HG03432 (cell line): ENCODE measurements around the gene CBLB.

Experiments used
- ATAC-seq: cut with Tn5 transposase; IDR thresholded peaks from one replicate; pipeline ENCODE4 v1.9.1; 2021; ENCODE audit warnings: mild to moderate bottlenecking, moderate library complexity; ENCODE audit not compliant: unreplicated experiment

CBLB gene

DNA sequence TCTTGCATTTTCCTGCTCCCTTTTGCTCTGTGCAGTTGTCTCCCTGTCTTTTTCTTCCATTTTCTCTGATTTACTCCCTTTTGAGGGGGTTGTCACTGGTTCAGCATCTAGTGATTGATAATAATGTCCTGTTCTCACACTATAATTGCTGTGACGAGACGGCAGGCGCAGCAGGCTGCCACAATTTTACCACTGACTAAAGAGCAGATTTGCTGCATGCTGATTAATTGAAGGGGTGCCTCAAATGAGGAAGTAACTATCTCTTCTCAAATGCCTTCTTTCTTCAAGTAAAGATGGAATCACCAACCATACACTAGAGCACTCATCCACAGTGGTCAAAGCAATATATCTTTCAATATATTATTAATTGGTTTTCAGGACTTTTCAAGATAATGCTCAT, 219.3 kb downstream of the CBLB start:
- ATAC-seq, result no peak

DNA sequence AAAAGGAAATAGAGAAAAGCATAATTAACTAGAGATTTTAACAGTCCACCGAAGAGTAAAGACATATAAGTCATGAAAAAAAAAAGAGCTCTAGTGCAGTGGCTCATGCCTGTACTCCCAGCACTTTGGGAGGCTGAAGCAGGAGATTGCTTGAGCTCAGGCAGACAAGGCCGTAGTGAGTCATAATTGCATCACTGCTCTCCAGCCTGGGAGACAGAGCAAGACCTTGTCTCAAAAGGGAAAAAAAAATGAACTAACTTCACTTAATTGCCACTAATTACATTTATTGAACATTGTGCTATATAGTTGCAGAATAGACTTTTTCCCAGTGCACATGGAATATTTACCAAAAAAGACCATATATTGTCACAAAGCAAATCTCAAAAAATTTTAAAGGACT, 221.8 kb downstream of the CBLB start:
- ATAC-seq, result no peak

DNA sequence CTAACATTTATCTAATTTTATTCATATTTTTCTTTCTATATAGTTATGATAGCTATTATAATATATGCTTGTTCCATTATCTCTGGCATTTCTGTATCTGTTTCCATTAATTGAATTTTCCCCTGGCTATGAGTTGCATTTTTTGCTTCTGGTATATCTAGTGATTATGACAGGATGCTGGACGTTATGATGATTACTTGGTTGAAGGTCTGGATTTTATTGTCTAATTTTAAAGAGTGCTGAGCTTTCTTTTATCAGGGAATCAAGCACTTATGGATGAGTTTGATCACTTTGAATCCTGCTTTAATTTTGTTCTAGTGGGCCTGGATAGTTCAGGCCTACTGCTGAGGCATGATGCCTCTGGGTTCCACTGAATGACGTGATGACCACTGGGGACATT, 229.7 kb downstream of the CBLB start:
- no peak for ATAC-seq

DNA sequence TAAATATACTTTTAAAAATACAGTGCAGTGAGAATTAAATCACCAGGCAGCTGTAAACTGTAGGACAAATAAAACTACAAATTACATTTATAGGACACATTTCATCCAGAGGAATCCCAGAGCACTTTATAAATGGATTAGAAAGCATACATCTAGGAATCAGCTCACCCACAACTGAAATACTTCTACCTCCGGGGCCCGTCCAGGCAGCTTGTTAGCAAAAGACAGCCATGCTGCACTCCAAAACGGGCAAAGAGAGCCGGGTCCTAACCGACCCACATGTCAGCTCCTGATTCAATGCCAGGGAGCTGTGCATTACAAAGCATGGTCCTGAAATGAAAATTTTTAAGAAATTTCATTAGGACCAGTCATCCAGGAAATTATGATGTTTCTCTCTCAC, 234.1 kb downstream of the CBLB start:
- no peak for ATAC-seq

DNA sequence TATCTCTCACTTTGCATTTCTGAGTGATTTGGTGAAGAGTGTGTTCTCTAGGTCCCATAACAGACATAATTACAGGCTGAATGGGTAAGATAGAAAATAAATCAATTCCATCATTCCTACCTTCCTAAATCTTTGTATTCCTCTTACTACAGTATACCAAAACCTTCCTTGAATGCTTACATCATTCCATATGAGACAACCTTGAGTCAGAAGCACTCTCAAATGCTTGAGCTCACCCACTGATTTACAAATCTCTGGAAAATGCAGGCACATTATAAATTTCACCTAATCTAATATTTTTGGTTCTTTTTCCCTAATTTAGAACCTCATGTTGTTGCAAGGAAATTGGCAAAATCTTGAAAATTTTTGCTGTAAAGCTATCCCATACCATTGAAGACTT, 239.1 kb downstream of the CBLB start:
- ATAC-seq, result no peak

DNA sequence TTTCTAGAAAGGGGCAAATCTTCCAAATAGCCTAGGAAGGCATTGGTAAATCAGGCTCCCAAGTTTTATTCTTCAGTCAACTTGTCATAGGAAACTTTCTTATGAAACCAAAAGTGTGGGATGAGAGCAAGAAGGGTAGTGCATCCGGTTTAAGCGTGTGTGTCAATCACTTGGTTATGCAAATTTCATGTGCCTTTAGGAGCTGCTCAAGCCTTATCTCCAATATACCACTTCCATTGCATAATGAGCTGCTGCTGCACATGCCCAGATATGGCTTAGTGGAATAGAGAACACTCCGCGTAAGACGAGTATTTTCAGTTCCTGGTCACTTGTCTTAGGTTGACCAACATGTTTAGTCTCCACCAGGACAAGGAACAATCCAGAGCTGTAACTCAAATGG, 242.1 kb downstream of the CBLB start:
- no peak for ATAC-seq

DNA sequence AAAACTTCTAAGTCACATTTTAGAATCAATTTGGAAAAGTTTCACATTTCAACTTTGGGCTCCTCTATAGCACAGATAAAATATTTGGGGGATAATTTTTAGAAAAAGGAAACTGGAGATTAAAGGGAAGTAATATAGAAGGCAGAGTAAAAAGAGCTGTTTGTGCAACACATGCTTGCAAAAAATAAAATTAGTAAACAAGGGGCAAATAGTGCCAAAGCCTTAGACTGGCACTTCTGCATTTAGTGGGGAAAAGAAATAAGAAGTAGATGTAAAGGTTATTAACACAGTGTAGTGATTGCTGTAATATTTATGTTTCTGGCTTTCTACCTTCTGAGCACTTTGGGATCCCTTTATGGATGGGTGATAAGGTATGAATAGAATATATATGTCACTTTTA, 246.6 kb downstream of the CBLB start:
- ATAC-seq, result no peak

DNA sequence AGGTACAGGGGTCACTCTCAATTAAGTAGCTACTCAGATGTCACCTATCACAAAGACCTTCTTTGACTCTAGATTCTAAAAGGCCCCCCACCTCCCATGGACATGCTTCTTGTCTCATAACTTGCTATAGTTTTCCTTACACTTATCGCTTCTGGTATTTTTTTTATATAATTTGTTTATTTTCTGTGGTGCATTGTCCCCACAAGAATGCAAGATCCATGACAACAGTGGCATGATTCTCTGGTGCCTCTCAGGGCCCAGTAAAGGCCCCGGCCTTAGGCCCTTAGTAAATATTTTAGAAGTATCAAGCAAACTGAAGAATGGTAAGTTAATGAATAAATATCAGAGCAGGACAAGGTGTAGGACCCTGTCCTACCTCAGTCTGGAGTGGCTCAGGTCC, 248.6 kb downstream of the CBLB start:
- ATAC-seq, result no peak

DNA sequence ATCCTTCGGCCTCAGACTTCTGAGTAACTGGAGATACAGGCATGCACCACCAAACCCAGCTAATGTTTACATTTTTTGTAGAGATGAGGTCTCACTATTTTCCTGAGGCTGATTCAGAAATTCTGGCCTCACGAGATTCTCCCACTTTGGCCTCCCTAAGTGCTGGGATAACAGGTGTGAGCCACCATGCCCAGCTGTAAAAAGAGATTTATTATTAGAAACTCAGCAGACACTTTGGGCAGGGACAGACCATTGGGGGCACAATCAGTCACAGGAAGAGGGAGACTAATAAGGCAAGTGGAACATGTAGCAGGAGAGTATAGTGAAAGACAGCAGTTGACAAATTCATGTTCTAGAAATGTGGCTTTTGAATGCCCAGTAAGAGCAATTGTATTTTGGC, 249.2 kb downstream of the CBLB start:
- no peak for ATAC-seq

DNA sequence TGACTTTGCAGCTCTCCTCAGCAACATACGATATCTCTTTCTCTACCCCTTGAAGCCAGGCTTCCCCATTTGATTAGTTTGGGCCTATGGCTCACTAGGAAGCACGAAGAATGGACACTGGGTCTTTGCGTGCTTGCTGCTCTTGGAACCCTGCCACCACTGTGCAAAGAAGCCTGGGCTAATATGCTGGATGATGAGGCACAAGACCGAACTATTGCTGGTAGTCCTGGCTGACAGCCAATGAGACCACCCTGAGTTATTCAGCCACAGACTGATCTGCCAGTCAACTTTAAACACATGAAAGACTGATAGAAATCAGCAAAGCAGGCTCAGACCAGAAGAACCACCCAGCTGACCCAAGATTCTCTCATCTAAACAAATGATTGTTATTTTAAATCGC, 250.3 kb downstream of the CBLB start:
- no peak for ATAC-seq

DNA sequence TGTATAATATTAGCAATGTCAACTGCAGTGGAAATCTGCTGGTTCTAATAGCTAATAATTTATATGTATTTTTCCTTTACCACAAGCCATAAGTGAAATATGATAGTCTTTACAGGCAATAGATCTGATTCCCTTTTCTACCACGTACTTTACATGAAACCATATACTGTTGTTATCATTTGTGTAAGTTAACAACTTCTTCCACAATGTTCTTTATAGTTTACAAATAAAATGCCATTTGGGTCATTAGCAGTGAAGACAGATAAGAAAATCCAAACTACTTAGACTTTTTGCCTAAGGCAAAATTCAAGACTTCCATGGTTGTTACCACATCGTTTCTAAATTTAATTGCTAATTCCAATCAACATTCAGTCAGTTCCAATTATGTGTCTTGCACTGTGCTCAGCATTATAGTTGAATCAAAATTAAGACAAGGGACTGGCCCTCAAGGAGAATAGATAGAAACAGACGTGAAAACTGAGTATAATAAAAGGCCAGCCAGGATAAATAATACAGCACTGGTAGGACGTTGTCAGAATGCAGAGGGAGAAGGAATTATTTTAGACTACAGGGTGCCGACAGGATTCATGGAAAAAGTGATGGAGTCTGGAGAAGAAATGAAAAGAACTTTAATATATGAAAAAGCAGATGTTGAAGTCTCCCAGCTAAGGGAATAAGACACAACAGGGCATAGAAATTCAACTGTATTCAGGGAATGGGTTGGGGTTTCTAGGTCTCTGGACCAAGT, 252.3 kb downstream of the CBLB start:
- ATAC-seq, result no peak

DNA sequence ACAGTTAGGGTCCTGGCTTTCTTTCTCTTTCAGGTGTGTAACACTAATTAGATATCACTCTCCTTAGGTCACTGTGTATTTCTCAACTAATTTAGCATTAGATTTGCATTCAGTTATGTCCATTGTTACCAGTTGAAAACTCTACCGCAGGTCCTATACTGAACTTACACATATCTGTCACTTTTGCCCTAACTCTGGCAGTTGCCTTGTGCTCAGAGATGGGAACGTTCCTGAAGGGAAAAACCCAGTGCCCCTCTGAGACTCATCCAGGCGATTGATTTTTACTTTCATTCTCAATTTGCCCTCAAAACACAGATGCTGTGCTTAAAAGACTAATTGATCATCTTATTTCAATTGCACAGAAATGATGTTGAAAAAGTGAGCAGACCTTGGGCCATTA, 253.0 kb downstream of the CBLB start:
- peak; percentile 66 for ATAC-seq

DNA sequence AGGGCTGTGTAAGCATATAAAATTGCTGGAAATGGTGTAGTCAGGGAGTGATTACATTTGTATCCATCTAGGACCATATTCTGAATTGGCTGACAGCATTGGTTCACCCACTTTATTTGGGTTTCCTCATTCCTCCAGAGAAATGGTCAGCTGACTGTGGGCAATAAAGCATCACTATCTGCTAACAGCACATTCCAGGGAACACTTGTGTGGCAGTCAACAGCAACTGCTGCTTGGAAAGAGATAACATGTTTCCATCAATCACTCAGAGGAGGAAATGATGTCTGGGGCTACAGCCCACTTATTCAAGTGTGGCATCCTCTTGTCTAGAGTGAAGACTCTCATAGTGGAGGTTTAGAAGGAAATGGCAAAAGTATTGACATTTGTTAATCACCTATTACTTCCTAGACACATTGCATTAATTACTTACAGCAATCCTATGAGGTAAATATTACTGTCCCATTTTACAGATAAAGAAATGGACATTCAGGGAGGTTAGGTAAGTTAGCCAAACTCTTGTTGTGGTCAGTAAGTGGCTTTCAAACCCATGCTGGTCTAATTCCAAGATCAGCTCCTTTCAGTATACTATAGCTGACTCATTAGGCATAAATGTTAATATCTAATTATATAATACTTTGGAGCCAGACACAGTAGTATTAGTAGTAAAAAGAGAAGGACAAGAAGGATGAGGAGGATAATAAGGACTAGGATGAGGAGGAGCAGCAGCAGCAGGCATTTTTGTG, 254.4 kb downstream of the CBLB start:
- ATAC-seq, result no peak

DNA sequence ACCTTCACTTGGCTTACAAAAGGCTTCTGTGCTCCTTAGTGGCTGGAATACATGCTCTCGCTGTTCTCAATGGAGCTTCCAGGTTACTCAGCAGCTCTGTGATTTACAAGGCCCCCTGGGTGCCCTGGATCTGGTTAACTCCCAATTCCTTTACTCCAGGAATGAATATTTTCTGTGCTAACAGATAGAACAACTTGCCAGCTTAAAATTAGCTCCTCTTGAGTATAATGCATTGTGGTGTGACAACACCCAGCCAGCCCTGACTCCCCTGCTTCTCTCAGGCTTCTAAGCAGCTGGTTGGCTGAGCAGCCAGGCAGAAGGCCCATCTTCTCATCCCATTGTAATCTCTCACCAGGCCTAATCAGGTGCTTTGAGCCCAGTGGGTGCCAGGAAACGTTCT, 255.7 kb downstream of the CBLB start:
- ATAC-seq, result no peak

DNA sequence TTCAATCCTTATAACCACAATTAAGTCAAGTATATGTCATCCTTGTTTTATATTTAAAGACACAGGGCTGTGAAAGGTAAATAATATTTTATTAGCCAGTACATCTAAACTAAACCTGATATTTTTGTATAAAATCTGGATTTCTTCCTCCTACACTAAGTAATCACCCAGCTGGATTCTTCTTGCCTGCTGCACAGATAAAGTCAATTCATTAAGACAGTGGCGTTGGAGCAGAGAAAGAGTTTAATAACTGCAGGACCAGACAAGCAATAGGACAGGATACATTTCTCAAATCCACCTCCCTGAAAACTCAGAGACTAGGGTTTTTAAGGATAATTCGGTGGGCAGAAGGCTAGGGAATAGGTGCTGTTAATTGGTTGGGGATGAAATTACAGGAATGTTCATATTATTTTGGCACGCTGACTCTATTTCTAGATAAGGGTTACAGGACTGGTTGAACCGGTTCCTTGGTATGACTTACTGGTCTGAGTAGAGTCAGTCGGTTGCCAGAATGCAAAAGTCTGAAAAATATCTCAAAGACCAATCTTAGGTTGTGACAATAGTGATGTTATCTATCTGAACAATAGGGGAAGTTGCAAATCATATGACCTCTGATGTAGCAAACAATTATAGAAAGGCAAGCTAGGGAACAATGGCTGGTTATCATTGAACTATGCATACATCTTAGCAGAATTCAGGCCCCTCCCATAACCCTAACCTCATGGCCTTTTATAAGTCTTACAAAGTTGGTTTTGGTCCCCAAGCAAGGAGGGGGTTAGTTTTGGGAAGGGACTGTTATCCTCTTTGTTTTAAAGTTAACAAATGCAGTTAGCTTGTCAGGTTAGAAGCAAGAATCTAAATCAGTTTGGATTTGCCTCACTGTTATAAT, 257.3 kb downstream of the CBLB start:
- no peak for ATAC-seq

DNA sequence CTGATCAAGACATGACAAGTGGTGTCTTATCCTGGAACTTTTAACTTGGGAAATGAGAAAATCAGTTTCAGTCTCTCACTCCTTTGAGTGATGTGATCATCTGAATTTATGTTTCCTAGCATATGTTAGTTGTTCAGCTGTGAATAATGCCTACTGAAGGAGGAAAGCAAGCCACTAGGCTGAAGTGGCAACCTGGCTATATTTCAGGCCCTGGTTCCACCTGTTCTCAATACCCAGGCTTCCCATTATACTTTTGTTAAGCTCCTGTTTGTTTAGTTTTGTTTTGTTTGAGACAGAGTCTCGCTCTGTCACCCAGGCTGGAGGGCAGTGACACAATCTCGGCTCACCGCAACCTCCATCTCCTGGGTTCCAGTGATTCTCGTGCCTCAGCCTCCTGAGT, 258.3 kb downstream of the CBLB start:
- ATAC-seq, result no peak

DNA sequence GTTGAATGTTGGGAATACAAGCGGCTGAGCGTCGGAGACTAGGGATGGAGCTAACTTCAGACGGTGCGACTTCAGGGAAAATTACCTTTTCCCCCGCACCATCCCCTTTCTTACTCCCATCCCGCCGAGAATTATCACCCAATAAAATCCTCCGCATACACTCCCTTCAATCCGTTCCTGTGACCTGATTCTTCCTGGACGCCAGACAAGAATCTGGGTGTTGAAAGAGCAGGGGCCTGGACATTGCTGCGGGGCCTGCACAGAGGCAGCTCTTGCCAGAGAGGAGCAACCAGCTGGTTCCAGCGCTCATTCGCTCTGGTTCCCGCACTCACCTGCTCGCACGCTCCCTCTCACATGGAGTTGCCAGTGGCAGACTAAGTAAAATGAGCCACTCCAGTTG, 260.2 kb downstream of the CBLB start:
- ATAC-seq, result no peak

DNA sequence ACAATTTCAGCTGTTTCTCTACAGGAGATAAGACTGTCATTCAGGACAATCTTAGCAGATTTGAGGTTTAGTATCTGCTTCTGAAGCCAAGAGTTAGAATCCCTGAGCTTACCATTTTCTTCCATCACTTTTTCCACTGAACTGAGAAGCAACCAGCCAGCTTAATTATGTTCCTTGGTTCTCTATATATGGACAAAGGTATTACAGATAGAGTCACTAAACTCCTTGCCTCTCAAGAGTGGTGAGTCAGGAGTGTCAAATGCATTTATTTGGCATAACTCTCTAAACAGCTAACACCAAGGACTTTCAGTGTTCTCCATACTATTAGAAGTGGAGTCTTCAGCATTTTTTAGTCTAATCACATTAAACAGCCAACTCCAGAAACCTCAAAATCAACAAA, 262.8 kb downstream of the CBLB start:
- no peak for ATAC-seq
